Activated CD8-positive, alpha-beta T cell treated with anti-CD3 and anti-CD28 coated beads for 36 hours (primary cell): Measurements from ENCODE around the gene GVQW3. TPM values are rescaled to one million over a fixed set of nuclear protein-coding genes. Genes with fewer than 3 reads are reported as not detected.

Experiments
- ATAC-seq: fragments of 200-7000 bp; cut with Tn5 transposase; one replicate; pipeline ENCODE4 v1.10.0; 2021; ENCODE audit warnings: mild to moderate bottlenecking, moderate library complexity
- CTCF ChIA-PET: fragments of 350-600 bp; sonication (Branson Sonifier 250); formaldehyde crosslinking; loops from one replicate; lab custom pipeline; 2021; ENCODE audit warnings: antibody characterized with exemption; lab: Charles Lee
- POLR2A ChIA-PET: fragments of 350-600 bp; sonication (Branson Sonifier 250); formaldehyde crosslinking; loops from one replicate; lab custom pipeline; 2021; ENCODE audit warnings: antibody characterized with exemption; lab: Charles Lee
- DNase-seq: peaks from one replicate; pipeline ENCODE4 v3.0.0-alpha.2; 2020
- H3K27ac Mint-ChIP-seq: one replicate; pipeline ENCODE4 v1.8.0; 2021; ENCODE audit warnings: mild to moderate bottlenecking, mixed read lengths
- H3K27me3 Mint-ChIP-seq: one replicate; pipeline ENCODE4 v1.8.0; 2021; ENCODE audit warnings: mixed read lengths
- H3K36me3 Mint-ChIP-seq: one replicate; pipeline ENCODE4 v1.8.0; 2021; ENCODE audit warnings: low read depth, mixed read lengths
- H3K4me1 Mint-ChIP-seq: one replicate; pipeline ENCODE4 v1.8.0; 2021; ENCODE audit warnings: low read depth, mixed read lengths
- H3K4me3 Mint-ChIP-seq: one replicate; pipeline ENCODE4 v1.8.0; 2021; ENCODE audit warnings: mild to moderate bottlenecking, moderate library complexity, mixed read lengths
- H3K9me3 Mint-ChIP-seq: one replicate; pipeline ENCODE4 v1.8.0; 2021; ENCODE audit warnings: mixed read lengths
- CTCF ChIP-seq: fragments of 200-600 bp; IDR thresholded peaks from one replicate; pipeline ENCODE4 v1.8.0; 2022; ENCODE audit warnings: antibody characterized with exemption, mild to moderate bottlenecking
- intact Hi-C: fragments of 100-400 bp; cut with micrococcal nuclease; formaldehyde crosslinking; loops from one replicate; pipeline ENCODE4 v1.10.0; 2022
- total RNA-seq, 2 experiments: library from RNA; stranded (reverse); gene quantifications; one replicate each; pipeline ENCODE4 v1.2.3, GENCODE V29; 2021

GVQW3 gene
- total RNA-seq, 2 experiments from 2014 or later, result 2.1 to 4.2 TPM

- intact Hi-C loops, result no loop called here
- Mint-ChIP-seq H3K36me3 (peaks cover 4% of the 10 kb centered on the region), H3K27me3 (no peaks in the 10 kb centered on the region), H3K9me3 (no peaks in the 10 kb centered on the region), H3K27ac (no peak overlapping the region), H3K4me1 (peaks cover 57% of the 10 kb centered on the region), H3K4me3 (no peak overlapping the region)
- POLR2A ChIA-PET, result no interaction called here
- ATAC-seq (no peak), DNase-seq (no peak)
- TF ChIP-seq CTCF, result no peak
- CTCF ChIA-PET, result no interaction called here
Observed at GRCh38 chr11:76369406-76369805, 11.7 kb upstream of the GVQW3 start.

GRCh38 chr11:76371170-76371569, 10.0 kb upstream of the GVQW3 start:
- peak; percentile 40 for DNase-seq
- no peaks in the 10 kb centered on the region for H3K36me3 Mint-ChIP-seq
- ChIA-PET CTCF (interaction anchor here (0.7 kb wide), 1 partner anchor 163 kb away, joined by 3 read pairs; no protein-coding TSS in a partner anchor), POLR2A (interaction anchor here (1.0 kb wide), 1 partner anchor 13 kb away, joined by 3 read pairs; no protein-coding TSS in a partner anchor)
- peak overlapping the region; percentile 59 for H3K27ac Mint-ChIP-seq
- intact Hi-C loops, result no loop called here
- peaks cover 62% of the 10 kb centered on the region for H3K4me1 Mint-ChIP-seq
- no peaks in the 10 kb centered on the region for H3K27me3 Mint-ChIP-seq
- no peak for TF ChIP-seq CTCF
- no peak overlapping the region for H3K4me3 Mint-ChIP-seq
- peak; percentile 98 for ATAC-seq
- H3K9me3 Mint-ChIP-seq, result no peaks in the 10 kb centered on the region

- H3K27me3 Mint-ChIP-seq, result no peaks in the 10 kb centered on the region
- DNase-seq (no peak), ATAC-seq (no peak)
- TF ChIP-seq CTCF, result no peak
- CTCF ChIA-PET, result no interaction called here
- peaks cover 53% of the 10 kb centered on the region for H3K4me1 Mint-ChIP-seq
- H3K4me3 Mint-ChIP-seq, result no peak overlapping the region
- peaks cover 7% of the 10 kb centered on the region for H3K36me3 Mint-ChIP-seq
- POLR2A ChIA-PET, result no interaction called here
- H3K9me3 Mint-ChIP-seq, result no peaks in the 10 kb centered on the region
- intact Hi-C loops, result no loop called here
- no peak overlapping the region for H3K27ac Mint-ChIP-seq
Observed at GRCh38 chr11:76376746-76377558, 4.2 kb upstream of the GVQW3 start.

GRCh38 chr11:76379807-76380158, 1.3 kb upstream of the GVQW3 start:
- no peak for TF ChIP-seq CTCF
- no peaks in the 10 kb centered on the region for H3K9me3 Mint-ChIP-seq
- peak overlapping the region; percentile 97 for H3K27ac Mint-ChIP-seq

More at GRCh38 chr11:76379807-76380158, 1.3 kb upstream of the GVQW3 start:
- no peaks in the 10 kb centered on the region for H3K27me3 Mint-ChIP-seq
- no peak for ATAC-seq
- POLR2A ChIA-PET, result interaction anchor here (0.9 to 1.0 kb wide), 4 partner anchors 15 to 290 kb away, joined by 3 to 5 read pairs (median 4); no protein-coding TSS in a partner anchor
- H3K36me3 Mint-ChIP-seq, result peaks cover 8% of the 10 kb centered on the region
- CTCF ChIA-PET, result interaction anchor here (0.9 kb wide), 1 partner anchor 172 kb away, joined by 3 read pairs; no protein-coding TSS in a partner anchor
- no peak for DNase-seq
- H3K4me1 Mint-ChIP-seq, result peaks cover 56% of the 10 kb centered on the region
- peak overlapping the region; percentile 87 for H3K4me3 Mint-ChIP-seq
- intact Hi-C loops, result no loop called here
